Caco-2 (cell line): ENCODE measurements around the gene WDR31. TPM values are rescaled to one million over a fixed set of nuclear protein-coding genes. Genes with fewer than 3 reads are reported as not detected.

ENCODE experiments used
- Bru-seq: library from RNA; stranded (reverse); fragments of 400-500 nt; gene quantifications from one replicate; lab custom pipeline; 2021; lab: Mats Ljungman, UMichigan
- BruChase-seq, 2 experiments: library from RNA; stranded (reverse); fragments of 400-500 nt; gene quantifications; one replicate each; lab custom pipeline; 2021; lab: Mats Ljungman, UMichigan
- BruUV-seq: library from RNA; stranded (reverse); fragments of 400-500 nt; replicated peaks from 2 replicates; lab custom pipeline; 2021; lab: Mats Ljungman, UMichigan
- CTCF ChIA-PET: fragments of 300-600 bp; sonication (Branson Sonifier 250); formaldehyde crosslinking; loops from one replicate; lab custom pipeline; 2022; ENCODE audit warnings: antibody characterized with exemption; lab: Charles Lee
- POLR2A ChIA-PET: fragments of 300-600 bp; sonication (Branson Sonifier 250); formaldehyde crosslinking; loops from one replicate; lab custom pipeline; 2022; ENCODE audit warnings: antibody characterized with exemption; lab: Charles Lee
- DNase-seq, 2 experiments: peaks; one replicate each; pipeline versions ENCODE4 v3.0.0 to v3.0.0-alpha.2; 2020 to 2022
- H3K27me3 ChIP-seq: replicated peaks from 2 replicates; pipeline ENCODE4 v1.6.0; 2011; ENCODE audit warnings: low read length; ENCODE audit not compliant: control insufficient read depth, insufficient read depth
- H3K36me3 ChIP-seq: 2 replicates; pipeline ENCODE4 v1.5.1; 2011; ENCODE audit warnings: low read length; ENCODE audit not compliant: control insufficient read depth, insufficient read depth
- H3K4me1 ChIP-seq: fragments of 250-450 bp; sonication (Bioruptor Pico); 2 replicates; pipeline ENCODE4 v1.5.1; 2020; ENCODE audit warnings: mild to moderate bottlenecking
- H3K4me3 ChIP-seq: 2 replicates; pipeline ENCODE4 v1.5.1; 2011; ENCODE audit warnings: low read depth, mild to moderate bottlenecking, control low read depth, low read length
- H3K9me3 ChIP-seq: fragments of 250-450 bp; sonication (Bioruptor Pico); 2 replicates; pipeline ENCODE4 v1.5.1; 2020; ENCODE audit warnings: mild to moderate bottlenecking, moderate library complexity
- H3K27ac Mint-ChIP-seq: one replicate; pipeline ENCODE4 v1.8.0; 2022; ENCODE audit warnings: mixed read lengths; ENCODE audit not compliant: unreplicated experiment
- H3K27me3 Mint-ChIP-seq: one replicate; pipeline ENCODE4 v1.8.0; 2022; ENCODE audit warnings: mixed read lengths; ENCODE audit not compliant: insufficient read depth, unreplicated experiment
- H3K36me3 Mint-ChIP-seq: one replicate; pipeline ENCODE4 v1.8.0; 2022; ENCODE audit warnings: mild to moderate bottlenecking, mixed read lengths; ENCODE audit not compliant: insufficient read depth, unreplicated experiment
- H3K4me1 Mint-ChIP-seq: one replicate; pipeline ENCODE4 v1.8.0; 2022; ENCODE audit warnings: low read depth, mixed read lengths; ENCODE audit not compliant: unreplicated experiment
- H3K4me3 Mint-ChIP-seq: one replicate; pipeline ENCODE4 v1.8.0; 2022; ENCODE audit warnings: mild to moderate bottlenecking, moderate library complexity, mixed read lengths; ENCODE audit not compliant: unreplicated experiment
- H3K9me3 Mint-ChIP-seq: one replicate; pipeline ENCODE4 v1.8.0; 2022; ENCODE audit warnings: mixed read lengths; ENCODE audit not compliant: unreplicated experiment
- intact Hi-C: fragments of 100-400 bp; cut with micrococcal nuclease; formaldehyde crosslinking; loops from one replicate; pipeline ENCODE4 v1.10.0; 2022; ENCODE audit not compliant: unreplicated experiment
- long read RNA-seq: library from polyadenylated mRNA; stranded (forward); transcript quantifications from one replicate; pipeline ENCODE4 v2.0.0, GENCODE V29; 2022
- total RNA-seq: library from RNA; stranded (reverse); gene quantifications from 2 replicates; pipeline ENCODE4 v1.2.3, GENCODE V29; 2022
- TF ChIP-seq, protein P1 (sequence below), 2 experiments: fragments of 200-600 bp in 1 of 2; IDR thresholded peaks; 1 replicate in 1 of 2; 2 replicates in 1 of 2; pipeline versions ENCODE4 v1.5.1 to v1.8.0; 2011 to 2022; ENCODE audit warnings: antibody characterized with exemption in 1 of 2, control low read depth in 1 of 2, inconsistent platforms in 1 of 2, low read depth in 1 of 2, low read length in 1 of 2, mild to moderate bottlenecking in 1 of 2, moderate library complexity in 1 of 2; ENCODE audit not compliant: insufficient read depth in 1 of 2, severe bottlenecking in 1 of 2, unreplicated experiment in 1 of 2

The WDR31 gene
- 1.9 and 2.3 TPM in 2 replicates for total RNA-seq
- percentile 46 among the genes with signal in this experiment for Bru-seq, nascent RNA
- percentile 41 among the genes with signal in this experiment for BruChase-seq, experiment 1, labeled RNA remaining after a 2-hour chase
- percentile 48 among the genes with signal in this experiment for BruChase-seq, experiment 2, labeled RNA remaining after a 6-hour chase
- long read RNA-seq, partial matches to known transcripts: 1 of 3 reads
- long read RNA-seq, other reads (novel, unspliced or antisense): 2 of 3 reads

DNA sequence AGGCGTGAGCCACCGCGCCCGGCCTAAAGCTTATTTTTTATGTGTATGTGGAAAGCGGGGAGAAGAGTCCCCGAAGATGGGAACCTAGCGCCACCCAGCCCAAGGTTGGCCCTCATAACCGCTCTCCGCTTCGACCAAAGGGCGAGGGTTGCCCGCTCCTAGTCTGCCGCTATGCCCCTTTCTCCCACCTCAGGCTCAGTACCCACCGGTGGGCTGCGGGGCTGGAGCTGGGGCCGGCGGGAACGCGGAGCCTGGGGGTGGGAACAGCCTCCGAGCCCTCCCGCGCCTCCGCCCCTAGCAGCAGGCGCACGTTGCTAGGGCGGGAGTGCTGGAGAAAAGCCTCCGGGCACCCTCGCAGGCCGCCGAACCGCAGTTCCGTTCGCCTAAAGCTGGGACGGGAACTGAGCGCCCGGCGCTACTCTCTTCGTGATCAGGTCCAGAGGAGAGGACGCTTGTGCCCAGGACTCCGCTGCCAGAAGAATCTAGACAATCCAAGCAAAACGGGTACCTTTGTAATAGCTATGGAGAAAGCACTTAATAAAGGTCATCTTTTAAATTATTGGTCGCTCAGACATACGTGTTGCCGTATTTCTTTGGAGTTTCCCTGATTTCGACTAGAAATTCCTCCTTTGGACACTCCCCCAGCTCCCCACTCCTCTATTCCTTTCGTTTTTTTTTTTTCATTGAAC is at the start of gene WDR31:
WDR31 (minus strand) TSS at position 265 of the 689 bp plus-strand sequence. CDS start 8,253 bp downstream, outside the sequence.
- peak; percentile 88 to 91 for DNase-seq
- no peaks in the 10 kb centered on the region for H3K9me3 ChIP-seq
- Mint-ChIP-seq H3K36me3 (no peaks in the 10 kb centered on the region), H3K27ac (peak within 1 kb of the TSS; percentile 85), H3K27me3 (no peaks in the 10 kb centered on the region), H3K9me3 (no peaks in the 10 kb centered on the region), H3K4me1 (peaks cover 9% of the 10 kb centered on the region), H3K4me3 (peak within 1 kb of the TSS; percentile 74)
- TF ChIP-seq, protein P1, sequence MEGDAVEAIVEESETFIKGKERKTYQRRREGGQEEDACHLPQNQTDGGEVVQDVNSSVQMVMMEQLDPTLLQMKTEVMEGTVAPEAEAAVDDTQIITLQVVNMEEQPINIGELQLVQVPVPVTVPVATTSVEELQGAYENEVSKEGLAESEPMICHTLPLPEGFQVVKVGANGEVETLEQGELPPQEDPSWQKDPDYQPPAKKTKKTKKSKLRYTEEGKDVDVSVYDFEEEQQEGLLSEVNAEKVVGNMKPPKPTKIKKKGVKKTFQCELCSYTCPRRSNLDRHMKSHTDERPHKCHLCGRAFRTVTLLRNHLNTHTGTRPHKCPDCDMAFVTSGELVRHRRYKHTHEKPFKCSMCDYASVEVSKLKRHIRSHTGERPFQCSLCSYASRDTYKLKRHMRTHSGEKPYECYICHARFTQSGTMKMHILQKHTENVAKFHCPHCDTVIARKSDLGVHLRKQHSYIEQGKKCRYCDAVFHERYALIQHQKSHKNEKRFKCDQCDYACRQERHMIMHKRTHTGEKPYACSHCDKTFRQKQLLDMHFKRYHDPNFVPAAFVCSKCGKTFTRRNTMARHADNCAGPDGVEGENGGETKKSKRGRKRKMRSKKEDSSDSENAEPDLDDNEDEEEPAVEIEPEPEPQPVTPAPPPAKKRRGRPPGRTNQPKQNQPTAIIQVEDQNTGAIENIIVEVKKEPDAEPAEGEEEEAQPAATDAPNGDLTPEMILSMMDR (IDR thresholded peaks at IDR 0.05; ENCODE audit: insufficient read depth in 1 of 2, low read depth in 1 of 2, low read length in 1 of 2, severe bottlenecking in 1 of 2, unreplicated experiment in 1 of 2): no peak
- H3K4me1 ChIP-seq: no peaks in the 10 kb centered on the region
- BruUV-seq: no TSS peak
- H3K27me3 ChIP-seq: no peaks in the 10 kb centered on the region
- H3K4me3 ChIP-seq: peak within 1 kb of the TSS; percentile 75
- intact Hi-C loops: loop anchor here (1.0 to 2.0 kb wide), 3 partner anchors 9 to 65 kb away; partner anchors contain the start of genes BSPRY, CDC26 and PRPF4
- ChIA-PET CTCF (interaction anchor here (0.7 to 1.6 kb wide), 6 partner anchors 9 to 318 kb away, joined by 3 to 4 read pairs (median 3); partner anchors contain the start of genes ALAD, BSPRY and CDC26), POLR2A (interaction anchor here (0.7 to 1.5 kb wide), 5 partner anchors 9 to 70 kb away, joined by 3 to 10 read pairs (median 4); partner anchors contain the start of genes BSPRY, C9orf43, CDC26 and POLE3)
- H3K36me3 ChIP-seq: no peaks in the 10 kb centered on the region

DNA sequence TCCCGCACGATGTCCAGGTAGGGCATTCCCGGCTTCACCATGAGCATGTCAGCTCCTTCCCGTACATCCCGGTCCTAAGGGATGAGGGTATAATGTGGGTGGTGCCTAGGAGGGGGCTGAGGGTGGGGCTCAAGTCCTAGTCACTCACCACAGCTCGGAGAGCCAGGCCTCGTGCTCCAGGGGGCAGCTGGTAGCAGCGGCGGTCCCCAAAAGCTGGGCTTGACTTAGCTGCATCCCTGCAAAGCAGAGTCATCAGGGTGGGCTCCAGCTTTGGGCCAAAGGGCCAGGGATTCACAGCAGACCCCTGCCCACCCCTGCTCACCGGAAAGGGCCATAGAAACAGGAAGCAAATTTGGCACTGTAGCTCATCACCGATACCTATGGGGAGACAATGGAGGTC is 49.4 kb upstream of the WDR31 start:
- H3K36me3 ChIP-seq: 0 out of 2 replicates have a peak, but pooled peaks cover 4% of the 10 kb centered on the region
- Mint-ChIP-seq H3K36me3 (peaks cover 58% of the 10 kb centered on the region), H3K9me3 (peaks cover 11% of the 10 kb centered on the region), H3K27ac (no peak overlapping the region), H3K4me3 (no peak overlapping the region), H3K4me1 (peaks cover 32% of the 10 kb centered on the region), H3K27me3 (no peaks in the 10 kb centered on the region)
- H3K4me1 ChIP-seq: peaks cover 28% of the 10 kb centered on the region
- TF ChIP-seq, protein P1 (IDR thresholded peaks at IDR 0.05; ENCODE audit: insufficient read depth in 1 of 2, low read depth in 1 of 2, low read length in 1 of 2, severe bottlenecking in 1 of 2, unreplicated experiment in 1 of 2): no peak
- ChIA-PET POLR2A (no interaction called here), CTCF (interaction anchor here (1.3 kb wide), 1 partner anchor 12 kb away, joined by 4 read pairs; the partner anchor contains the start of gene ALAD)
- H3K4me3 ChIP-seq: no peak overlapping the region
- intact Hi-C loops: no loop called here
- H3K9me3 ChIP-seq: no peaks in the 10 kb centered on the region
- DNase-seq: peak in 1 of 2 experiments; percentile 25
- H3K27me3 ChIP-seq: no peaks in the 10 kb centered on the region
- no TSS peak for BruUV-seq

DNA sequence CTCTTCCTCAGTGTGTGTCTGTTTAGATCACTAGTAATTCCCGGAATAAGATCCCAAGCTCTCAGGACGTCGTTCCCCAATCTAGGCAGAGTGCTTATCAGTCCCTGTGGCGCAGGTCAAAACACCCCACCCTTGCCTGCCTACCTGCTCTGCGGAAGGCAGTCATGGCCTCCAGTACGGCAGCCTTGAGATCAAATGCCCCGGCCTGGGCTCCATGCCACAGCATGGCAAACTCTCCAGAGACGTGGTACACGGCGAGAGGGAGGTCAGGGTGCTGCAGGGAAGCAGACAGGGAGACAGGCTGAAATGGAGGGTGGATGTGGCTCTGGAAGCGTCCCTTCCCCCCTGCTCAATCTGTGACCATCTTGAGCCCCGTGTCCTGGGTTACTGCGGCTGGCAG is 48.8 kb upstream of the WDR31 start:
- H3K36me3 ChIP-seq: 0 out of 2 replicates have a peak, but pooled peaks cover 4% of the 10 kb centered on the region
- ChIA-PET CTCF (interaction anchor here (1.3 kb wide), 1 partner anchor 12 kb away, joined by 4 read pairs; the partner anchor contains the start of gene ALAD), POLR2A (no interaction called here)
- H3K9me3 Mint-ChIP-seq: peaks cover 11% of the 10 kb centered on the region
- no peaks in the 10 kb centered on the region for H3K27me3 ChIP-seq
- H3K27ac Mint-ChIP-seq: peak overlapping the region; percentile 77
- no peaks in the 10 kb centered on the region for H3K27me3 Mint-ChIP-seq
- H3K4me1 Mint-ChIP-seq: peaks cover 33% of the 10 kb centered on the region
- intact Hi-C loops: no loop called here
- peaks cover 30% of the 10 kb centered on the region for H3K4me1 ChIP-seq
- DNase-seq: no peak
- H3K9me3 ChIP-seq: no peaks in the 10 kb centered on the region
- TF ChIP-seq, protein P1 (IDR thresholded peaks at IDR 0.05; ENCODE audit: insufficient read depth in 1 of 2, low read depth in 1 of 2, low read length in 1 of 2, severe bottlenecking in 1 of 2, unreplicated experiment in 1 of 2): no peak
- no peak overlapping the region for H3K4me3 Mint-ChIP-seq
- peaks cover 55% of the 10 kb centered on the region for H3K36me3 Mint-ChIP-seq
- BruUV-seq: no TSS peak
- no peak overlapping the region for H3K4me3 ChIP-seq
